GM10248 (cell line): Measurements from ENCODE around the gene MTF1.
A peak's percentile ranks its signal among the peaks of the same experiment; 100 is the strongest.
"Not testable (repeated sequence)": the region's sequence is repeated elsewhere in the genome, so short reads cannot be mapped to it uniquely, and the experiment has no call there.

Experiments used
- CTCF ChIA-PET: fragments of 300-600 bp; sonication (Branson Sonifier 250); formaldehyde crosslinking; extraction: SDS; loops from one replicate; lab custom pipeline; 2021; ENCODE audit warnings: antibody characterized with exemption; lab: Yijun Ruan, JAX
- POLR2A ChIA-PET: fragments of 350-650 bp; sonication (Branson Sonifier 250); formaldehyde crosslinking; extraction: SDS; loops from one replicate; lab custom pipeline; 2020; ENCODE audit warnings: antibody characterized with exemption; lab: Yijun Ruan, JAX
- DNase-seq: peaks from one replicate; pipeline ENCODE4 v3.0.0; 2012; ENCODE audit errors: extremely low spot score
- TF ChIP-seq, protein P1 (sequence below): IDR thresholded peaks from 2 replicates; pipeline ENCODE4 v1.5.1; 2012; ENCODE audit warnings: mild to moderate bottlenecking, low read depth; ENCODE audit errors: extremely low read depth, missing control alignments, control extremely low read depth

MTF1 gene

DNA sequence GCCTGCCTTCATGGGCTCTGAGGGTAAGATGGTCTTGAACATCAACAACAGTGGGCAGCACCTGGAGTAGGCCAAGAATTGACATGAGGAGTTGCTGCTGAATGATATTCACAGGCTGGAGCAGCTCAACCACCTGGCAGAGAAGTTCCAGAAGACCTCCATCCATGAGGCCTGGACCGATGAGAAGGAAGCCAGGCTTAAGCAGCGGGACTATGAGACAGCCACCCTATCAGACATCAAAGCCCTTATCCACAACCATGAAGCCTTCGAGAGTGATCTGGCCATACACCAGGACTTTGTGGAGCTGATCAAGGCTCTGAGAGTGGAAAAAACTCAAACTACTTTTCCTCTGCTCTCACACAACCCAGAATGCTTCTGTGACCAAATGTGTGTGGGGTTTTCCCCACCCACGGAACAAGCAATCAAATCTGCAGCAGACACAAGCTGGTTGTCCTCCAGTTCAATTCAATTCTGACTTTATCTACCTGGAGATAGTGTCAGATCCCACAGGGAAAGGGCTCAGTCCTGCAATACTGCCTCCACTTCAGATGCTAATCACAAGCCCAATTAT, 82.4 kb downstream of the MTF1 start:
- POLR2A ChIA-PET = no interaction called here
- DNase-seq = peak; percentile 42
- CTCF ChIA-PET = interaction anchor here (1.2 to 3.0 kb wide), 2 partner anchors 12 to 174 kb away, joined by 4 to 11 read pairs; partner anchors contain the start of gene EPHA10
- TF ChIP-seq, protein P1, sequence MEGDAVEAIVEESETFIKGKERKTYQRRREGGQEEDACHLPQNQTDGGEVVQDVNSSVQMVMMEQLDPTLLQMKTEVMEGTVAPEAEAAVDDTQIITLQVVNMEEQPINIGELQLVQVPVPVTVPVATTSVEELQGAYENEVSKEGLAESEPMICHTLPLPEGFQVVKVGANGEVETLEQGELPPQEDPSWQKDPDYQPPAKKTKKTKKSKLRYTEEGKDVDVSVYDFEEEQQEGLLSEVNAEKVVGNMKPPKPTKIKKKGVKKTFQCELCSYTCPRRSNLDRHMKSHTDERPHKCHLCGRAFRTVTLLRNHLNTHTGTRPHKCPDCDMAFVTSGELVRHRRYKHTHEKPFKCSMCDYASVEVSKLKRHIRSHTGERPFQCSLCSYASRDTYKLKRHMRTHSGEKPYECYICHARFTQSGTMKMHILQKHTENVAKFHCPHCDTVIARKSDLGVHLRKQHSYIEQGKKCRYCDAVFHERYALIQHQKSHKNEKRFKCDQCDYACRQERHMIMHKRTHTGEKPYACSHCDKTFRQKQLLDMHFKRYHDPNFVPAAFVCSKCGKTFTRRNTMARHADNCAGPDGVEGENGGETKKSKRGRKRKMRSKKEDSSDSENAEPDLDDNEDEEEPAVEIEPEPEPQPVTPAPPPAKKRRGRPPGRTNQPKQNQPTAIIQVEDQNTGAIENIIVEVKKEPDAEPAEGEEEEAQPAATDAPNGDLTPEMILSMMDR = no peak

DNA sequence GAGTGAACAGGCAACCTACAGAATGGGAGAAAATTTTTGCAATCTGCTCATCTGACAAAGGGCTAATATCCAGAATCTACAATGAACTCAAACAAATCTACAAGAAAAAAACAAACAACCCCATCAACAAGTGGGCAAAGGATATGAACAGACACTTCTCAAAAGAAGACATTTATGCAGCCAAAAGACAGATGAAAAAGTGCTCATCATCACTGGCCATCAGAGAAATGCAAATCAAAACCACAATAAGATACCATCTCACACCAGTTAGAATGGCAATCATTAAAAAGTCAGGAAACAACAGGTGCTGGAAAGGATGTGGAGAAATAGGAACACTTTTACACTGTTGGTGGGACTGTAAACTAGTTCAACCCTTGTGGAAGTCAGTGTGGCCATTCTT, 88.0 kb downstream of the MTF1 start:
- POLR2A ChIA-PET, DNase-seq: not testable (repeated sequence)
- CTCF ChIA-PET = interaction anchor here (1.0 to 2.1 kb wide), 2 partner anchors 12 to 49 kb away, joined by 3 to 4 read pairs; no protein-coding TSS in a partner anchor

DNA sequence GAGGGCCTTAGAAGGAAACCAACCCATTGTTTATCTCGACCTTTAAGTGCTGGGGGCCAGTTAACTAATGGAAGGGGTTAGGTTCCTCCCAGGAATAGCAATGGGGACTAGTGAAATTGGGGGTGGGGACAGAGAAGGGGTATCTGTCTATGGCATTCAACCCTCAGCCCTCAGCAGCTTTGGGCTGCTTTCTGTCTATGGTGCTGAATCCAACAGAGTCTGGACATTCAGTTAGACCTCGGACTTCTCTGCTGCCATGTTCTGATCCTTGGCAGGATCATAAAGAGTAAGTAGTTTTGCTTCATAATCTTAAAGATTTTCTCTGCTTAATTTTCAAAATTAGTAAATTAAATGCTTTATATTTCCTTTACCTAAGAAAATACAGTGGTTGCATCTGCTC, 91.9 kb downstream of the MTF1 start:
- POLR2A ChIA-PET = no interaction called here
- no peak for DNase-seq
- TF ChIP-seq, protein P1 = no peak
- CTCF ChIA-PET = no interaction called here

DNA sequence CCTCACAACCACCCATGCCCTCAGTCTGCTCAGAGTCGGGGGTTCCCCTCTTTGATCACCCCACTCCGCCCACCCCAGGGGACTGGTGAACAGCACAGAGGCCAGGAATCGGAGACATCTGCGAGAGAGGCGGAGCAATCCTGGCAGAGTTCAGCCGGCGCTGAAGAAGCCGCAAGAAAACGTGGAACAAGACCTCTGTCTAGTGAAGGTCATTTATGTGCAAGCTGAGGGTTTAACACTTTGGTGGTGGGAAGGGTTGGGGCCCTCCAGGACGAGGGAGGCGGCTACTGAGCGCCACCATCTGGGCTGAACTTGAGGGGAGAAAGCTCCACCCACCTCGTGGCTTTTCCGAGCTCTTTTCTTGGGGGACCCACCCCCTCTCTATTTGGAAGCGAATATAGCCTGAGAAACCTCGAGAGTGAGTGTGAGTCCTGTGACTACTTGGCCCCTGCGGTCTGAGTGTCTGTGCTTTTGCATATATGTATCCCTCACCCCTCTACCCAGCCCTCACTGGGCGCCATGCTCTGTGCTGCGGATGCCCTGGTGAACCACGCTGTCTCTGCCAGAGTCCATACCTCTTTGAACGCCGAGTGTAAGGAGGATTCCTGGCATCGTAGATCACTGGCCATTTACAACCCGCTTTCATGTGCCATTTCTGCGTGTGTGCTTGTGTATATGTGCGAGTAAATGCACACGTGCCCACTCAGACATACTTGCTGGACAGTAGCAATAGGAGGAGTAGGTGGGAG, 93.3 kb downstream of the MTF1 start:
- DNase-seq = no peak
- POLR2A ChIA-PET = interaction anchor here (0.6 kb wide), 1 partner anchor 1605 kb away, joined by 7 read pairs; no protein-coding TSS in a partner anchor
- CTCF ChIA-PET = interaction anchor here (1.1 to 1.6 kb wide), 5 partner anchors 11 to 279 kb away, joined by 3 to 5 read pairs (median 4); partner anchors contain the start of gene MEAF6
- TF ChIP-seq, protein P1 = no peak

DNA sequence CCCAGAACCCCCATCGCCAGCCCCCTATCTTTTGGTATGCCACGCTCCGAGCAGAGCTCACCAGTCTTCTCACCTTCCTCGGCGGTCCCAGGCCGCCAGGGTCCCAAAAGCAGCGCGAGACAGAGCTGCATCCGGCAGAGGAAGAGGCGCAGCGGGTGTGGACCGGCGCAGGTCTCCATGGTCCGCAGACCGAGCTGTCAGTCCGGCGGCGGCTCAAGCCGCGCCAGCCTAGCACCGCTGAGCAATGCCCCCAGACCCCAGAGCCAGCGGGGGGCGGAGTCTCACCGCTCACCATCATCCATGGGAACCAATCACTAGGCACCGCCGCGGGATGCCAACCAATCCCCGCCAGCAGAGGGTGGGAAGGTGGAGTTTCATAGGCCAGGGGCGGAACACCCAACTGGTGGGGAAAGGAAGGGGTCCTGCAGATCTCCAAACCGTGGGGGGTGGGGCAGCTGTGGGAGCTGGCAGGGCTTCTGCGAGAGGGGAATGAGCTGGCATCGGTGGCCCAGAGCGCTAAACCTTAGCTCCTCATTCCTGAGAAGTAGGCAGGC, 94.4 kb downstream of the MTF1 start, which contains the start of gene EPHA10:
TSS of gene EPHA10 (minus strand) at position 233 of the 554 bp plus-strand sequence. CDS start at position 179, 54 bp downstream.
- CTCF ChIA-PET = interaction anchor here (1.1 to 1.4 kb wide), 4 partner anchors 10 to 278 kb away, joined by 3 to 5 read pairs (median 4); partner anchors contain the start of gene MEAF6
- no peak for DNase-seq
- POLR2A ChIA-PET = no interaction called here
- TF ChIP-seq, protein P1 = no peak

DNA sequence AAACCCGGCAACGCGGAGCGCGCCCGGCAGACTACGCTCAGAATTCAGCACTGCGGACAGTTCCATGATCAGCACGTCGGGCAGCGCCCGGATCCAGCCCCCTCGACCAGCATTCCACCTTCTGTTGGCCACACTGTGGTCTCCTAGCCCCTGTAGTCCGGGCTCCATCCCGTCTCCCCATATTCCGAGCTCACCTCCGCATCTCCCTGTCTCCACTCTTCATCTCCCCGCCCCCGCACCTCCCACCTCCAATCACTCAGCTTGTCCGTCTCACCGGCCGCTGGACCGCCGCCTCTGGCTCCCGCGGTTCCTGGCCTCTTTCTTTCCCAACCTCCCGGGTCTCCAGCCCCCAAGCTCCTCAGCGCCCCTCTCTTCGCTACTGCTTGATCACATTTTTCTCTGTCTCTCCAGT, 95.0 kb downstream of the MTF1 start:
- TF ChIP-seq, protein P1 = no peak
- ChIA-PET POLR2A (no interaction called here), CTCF (no interaction called here)
- DNase-seq = peak; percentile 73
